ENCODE measurements around the gene RASSF8.

Gene RASSF8

GRCh38 chr12:25993901-25994651 lies 35.6 kb downstream of the RASSF8 start:
- DNase-seq: no peak

- DNase-seq: no peak
Observed at GRCh38 chr12:25994901-25995625, 36.6 kb downstream of the RASSF8 start.

- no peak for DNase-seq
Observed at GRCh38 chr12:25995906-25996305, 37.4 kb downstream of the RASSF8 start.

DNA sequence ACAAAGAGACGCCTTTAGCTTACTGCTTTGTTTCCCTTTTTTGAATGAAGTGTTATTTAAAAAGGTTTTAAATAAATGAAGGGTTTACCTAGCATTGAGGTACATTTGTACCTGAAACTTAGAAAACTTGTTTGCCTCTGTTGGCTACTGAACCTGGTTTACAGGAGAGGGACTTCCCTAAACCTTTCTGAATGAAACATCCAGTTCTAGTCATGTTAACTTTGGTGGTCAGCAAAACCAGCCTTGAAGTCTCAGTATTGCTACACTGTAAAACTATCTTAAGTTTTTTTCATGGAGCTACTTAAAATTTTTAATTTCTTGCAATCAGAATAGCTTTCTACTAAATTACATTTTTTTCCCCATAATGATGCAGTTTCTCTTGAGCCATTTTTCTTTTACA lies 38.2 kb downstream of the RASSF8 start:
- DNase-seq: no peak

DNA sequence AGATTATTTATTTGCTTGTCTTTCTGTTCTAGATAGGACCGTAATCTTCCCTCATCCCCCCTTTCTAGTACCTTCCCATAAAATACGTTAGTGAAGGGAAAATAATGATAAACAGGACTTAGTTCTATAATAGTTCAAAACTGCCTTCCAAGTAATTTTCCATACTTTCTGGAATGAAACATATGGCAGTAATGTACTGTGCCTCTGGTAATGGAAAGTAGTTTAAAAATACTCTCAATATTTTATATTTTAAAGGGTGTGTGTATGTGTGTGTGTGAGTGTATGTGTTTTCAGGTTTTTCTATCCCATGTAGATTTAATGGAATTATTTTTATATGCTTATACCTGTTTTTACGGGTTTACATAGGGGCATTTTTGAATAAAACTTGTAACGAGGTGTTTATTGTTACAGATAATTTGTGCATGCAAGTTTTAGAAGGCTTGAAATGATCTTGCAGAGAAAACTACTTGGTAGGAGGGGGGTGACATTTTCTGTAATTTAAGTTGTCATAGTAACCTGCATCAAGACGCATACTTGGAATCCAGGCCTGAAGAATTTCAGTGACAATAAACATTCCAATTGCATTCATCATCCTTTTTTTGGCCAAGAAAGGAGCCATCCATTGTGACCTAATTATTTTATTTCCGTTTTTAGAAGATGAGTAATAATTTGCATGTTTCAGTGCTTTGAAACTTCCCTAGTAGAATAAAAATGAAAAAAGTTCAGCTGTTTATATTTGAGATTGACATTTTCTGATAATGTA lies 38.9 kb downstream of the RASSF8 start:
- no peak for DNase-seq

- no peak for DNase-seq
Observed at GRCh38 chr12:26000898-26001297, 42.4 kb downstream of the RASSF8 start.

GRCh38 chr12:26001530-26001929 lies 43.0 kb downstream of the RASSF8 start:
- DNase-seq: no peak

- DNase-seq: no peak
Observed at GRCh38 chr12:26003065-26003464, 44.6 kb downstream of the RASSF8 start.

DNA sequence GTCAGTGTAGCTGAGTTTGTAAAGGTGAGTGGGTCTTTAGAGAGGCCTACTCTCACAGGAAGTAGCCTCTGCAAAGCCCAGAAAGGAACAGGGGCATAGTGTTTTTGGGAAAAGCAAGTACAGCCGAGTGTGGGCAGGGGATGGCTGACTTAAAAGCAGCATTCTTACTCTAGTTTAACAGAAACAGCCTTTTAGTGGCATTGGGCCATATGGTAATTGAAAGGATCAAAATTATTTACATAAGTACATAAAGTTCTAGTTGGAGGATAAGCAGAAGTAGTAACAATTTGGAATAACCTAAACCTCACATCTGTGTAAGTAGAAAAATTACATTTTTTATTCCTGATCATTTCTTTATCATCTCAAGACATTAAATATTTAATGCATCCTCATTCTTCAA lies 49.1 kb downstream of the RASSF8 start:
- DNase-seq: no peak

- no peak for DNase-seq
Observed at GRCh38 chr12:26009593-26009992, 51.1 kb downstream of the RASSF8 start.

GRCh38 chr12:26010293-26010821 lies 51.9 kb downstream of the RASSF8 start:
- DNase-seq: no peak

- DNase-seq: no peak
Observed at GRCh38 chr12:26011099-26011498, 52.6 kb downstream of the RASSF8 start.

DNA sequence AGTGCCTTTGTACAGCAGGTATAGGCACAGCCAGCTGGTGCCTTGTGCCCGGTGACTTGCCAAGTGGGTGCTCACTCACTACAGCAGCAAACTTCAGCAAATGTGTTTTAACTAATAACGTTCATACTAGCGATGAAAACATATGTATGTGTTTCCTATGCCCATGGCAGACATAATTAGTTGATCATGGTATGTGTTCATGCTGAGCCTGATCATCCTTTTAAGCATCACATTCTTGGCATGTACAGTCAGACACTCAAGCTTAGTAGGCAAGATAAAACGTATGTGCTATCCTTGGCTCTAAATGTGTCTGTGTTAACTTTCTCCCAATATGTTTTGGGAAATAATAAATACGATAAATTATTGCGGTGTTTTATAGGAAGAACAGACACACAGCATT lies 55.6 kb downstream of the RASSF8 start:
- no peak for DNase-seq

GRCh38 chr12:26016516-26016915 lies 58.0 kb downstream of the RASSF8 start:
- no peak for DNase-seq

GRCh38 chr12:26017484-26018211 lies 59.2 kb downstream of the RASSF8 start:
- peak; percentile 79 for DNase-seq

DNA sequence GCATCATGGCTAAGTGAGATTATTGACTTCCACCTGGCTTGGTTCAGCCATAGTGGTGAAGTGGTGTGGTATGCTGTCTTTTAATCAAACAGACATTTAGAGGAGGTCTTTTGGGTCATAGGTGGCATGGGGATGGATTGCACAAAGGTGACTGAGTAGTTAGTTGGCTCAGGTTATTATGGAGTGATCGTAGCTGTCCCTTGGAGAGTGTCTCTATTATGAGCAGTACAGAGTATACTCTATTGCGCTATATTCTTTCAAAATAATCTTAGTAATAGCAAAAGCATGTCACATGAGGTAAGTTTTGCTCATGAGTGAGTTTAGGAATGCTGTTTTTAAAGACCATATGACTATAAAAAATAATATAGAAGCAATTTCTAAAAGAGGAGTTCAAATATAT lies 60.4 kb downstream of the RASSF8 start:
- no peak for DNase-seq

GRCh38 chr12:26021534-26021933 lies 63.1 kb downstream of the RASSF8 start:
- DNase-seq: no peak

GRCh38 chr12:26022043-26022442 lies 63.6 kb downstream of the RASSF8 start:
- DNase-seq: no peak

DNA sequence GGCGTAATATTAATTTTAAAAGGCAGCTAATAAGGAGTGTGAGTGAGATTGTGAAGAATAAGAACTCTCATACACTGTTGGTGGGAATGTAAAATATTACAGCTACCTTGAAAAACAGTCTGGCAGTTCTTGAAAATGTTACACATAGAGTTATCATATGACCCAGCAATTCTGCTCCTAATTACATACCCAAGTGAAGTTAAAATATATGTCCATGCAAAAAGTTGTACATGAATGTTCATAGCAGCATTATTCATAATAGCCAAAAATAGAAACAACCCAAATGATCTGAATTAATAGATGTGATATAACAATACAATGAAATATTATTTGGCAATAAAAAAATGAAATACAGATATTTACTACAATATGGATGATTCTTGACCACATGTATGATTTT lies 68.2 kb downstream of the RASSF8 start:
- DNase-seq: no peak

GRCh38 chr12:26027401-26027800 lies 68.9 kb downstream of the RASSF8 start:
- no peak for DNase-seq

DNA sequence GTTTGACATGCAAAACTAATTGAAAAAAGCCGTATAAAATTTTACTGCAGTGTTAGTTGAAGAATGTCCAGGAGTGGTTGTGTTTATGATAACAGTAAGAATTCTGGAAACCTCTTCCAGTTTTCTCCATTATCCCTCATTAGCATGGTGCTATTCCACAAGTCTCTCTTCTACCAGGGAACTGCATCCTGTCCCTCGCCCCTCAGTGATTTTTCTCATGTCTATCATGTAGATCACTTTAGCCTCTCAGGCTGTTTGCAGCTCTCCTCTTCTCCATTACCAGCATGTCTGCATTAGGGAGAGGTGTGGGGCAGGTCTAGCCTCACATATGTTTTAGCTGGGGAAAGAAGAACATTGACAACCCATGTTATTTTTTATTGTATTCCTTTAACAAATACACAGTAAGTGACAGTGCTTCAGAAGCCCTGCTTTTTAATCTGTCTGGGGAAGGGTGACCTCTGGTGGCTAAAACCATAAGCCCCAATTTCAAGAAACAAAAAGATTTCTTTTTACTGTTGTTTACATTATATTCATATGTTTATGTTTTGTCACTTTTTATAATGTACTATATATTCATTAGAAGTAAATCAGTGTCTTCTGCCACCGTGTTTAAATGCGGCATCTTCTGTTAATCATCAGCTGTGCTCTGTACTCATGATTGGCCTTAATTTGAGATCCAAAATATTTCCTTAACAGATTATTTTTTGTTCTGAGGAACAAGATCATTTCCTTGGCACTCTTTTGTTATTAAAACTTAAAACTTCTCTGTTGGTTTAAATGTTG lies 70.7 kb downstream of the RASSF8 start:
- DNase-seq: peak; percentile 68

DNA sequence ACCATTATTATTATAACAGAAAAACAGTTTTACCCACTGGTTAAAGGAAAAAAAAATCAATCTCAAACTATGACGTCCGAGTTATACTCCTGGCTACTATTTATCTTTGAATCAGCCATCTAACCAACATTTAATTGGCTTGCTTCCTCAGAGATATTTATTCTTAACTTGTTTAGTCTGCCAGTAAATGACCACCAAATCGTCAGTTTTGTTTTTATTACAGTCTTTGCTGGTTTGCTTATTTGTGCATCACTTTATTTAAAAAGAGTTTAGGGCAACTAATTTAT lies 71.2 kb downstream of the RASSF8 start:
- no peak for DNase-seq
